Activated T-cell treated with anti-CD3 and anti-CD28 coated beads, Interleukin-2, amount 50 U/mL, for 48 hours (primary cell): ENCODE results near the gene PCDH9.

Experiments used
- DNase-seq, 2 experiments: peaks; one replicate each; pipeline ENCODE4 v3.0.0-alpha.2; 2020

Gene PCDH9

GRCh38 chr13:66492479-66492878 lies 737.7 kb downstream of the PCDH9 start:
- DNase-seq, result no peak

- no peak for DNase-seq
These were observed 738.9 kb downstream of the PCDH9 start for GRCh38 chr13:66491251-66491650.

GRCh38 chr13:66489586-66489985 lies 740.5 kb downstream of the PCDH9 start:
- DNase-seq, result no peak

DNA sequence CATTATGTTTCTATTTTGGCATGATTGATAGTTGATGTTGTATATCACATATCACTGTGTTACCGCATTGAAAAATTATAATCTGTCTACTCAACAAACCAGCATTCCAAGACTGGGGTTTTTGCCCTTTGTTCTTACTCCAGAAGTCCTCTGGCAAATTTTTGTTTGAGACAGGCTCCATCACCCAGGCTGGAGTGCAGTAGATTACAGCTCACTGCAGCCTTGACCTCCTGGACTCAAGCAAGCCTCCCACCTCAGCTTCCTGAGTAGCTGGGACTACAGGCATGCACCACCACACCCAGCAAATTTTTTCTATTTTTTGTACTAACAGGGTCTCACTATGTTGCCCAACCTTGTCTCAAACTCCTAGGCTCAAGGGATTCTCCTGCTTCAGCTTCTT lies 741.0 kb downstream of the PCDH9 start:
- DNase-seq, result no peak

- no peak for DNase-seq
These were observed 746.4 kb downstream of the PCDH9 start for GRCh38 chr13:66483712-66484111.

- no peak for DNase-seq
These were observed 747.3 kb downstream of the PCDH9 start for GRCh38 chr13:66482836-66483235.

GRCh38 chr13:66477816-66478215 lies 752.3 kb downstream of the PCDH9 start:
- no peak for DNase-seq

DNA sequence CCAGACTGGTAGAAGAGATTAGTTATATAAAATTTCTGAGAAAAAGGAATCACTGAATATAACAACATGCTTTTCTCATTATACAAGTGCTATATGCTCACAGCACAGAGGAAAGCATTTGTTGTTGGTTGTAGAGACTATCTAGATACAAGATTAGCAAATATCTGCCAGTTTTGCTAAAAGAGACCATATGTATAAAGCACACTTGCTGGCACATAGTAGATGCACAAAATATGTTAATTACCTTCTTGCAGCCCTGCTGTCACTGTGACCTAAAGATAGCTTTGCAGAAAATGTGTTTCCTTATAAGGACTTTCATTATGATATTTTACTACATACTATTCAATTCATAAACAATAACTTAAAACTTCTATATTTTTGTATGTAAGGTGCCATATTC lies 755.1 kb downstream of the PCDH9 start:
- no peak for DNase-seq

- no peak for DNase-seq
These were observed 760.4 kb downstream of the PCDH9 start for GRCh38 chr13:66469745-66470144.

DNA sequence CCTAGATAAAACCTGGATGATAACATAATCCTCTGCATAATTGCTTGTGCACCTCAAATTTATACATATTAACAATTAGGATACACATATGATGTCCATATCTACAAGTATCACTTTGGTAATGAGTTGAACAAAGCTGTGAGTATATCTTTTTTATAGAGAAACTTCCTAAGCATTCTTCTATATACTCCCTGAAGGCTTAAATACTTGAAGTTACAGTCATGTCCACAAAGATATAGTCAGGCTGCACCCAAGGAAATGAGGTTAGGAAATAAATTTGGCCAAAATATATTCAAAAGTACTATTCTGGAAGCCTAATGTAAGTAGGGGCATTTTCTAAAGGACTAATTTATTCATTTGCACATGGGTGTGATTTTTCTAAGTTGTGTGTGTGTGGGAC lies 761.5 kb downstream of the PCDH9 start:
- DNase-seq, result no peak

- DNase-seq, result no peak
These were observed 767.9 kb downstream of the PCDH9 start for GRCh38 chr13:66462187-66462586.

DNA sequence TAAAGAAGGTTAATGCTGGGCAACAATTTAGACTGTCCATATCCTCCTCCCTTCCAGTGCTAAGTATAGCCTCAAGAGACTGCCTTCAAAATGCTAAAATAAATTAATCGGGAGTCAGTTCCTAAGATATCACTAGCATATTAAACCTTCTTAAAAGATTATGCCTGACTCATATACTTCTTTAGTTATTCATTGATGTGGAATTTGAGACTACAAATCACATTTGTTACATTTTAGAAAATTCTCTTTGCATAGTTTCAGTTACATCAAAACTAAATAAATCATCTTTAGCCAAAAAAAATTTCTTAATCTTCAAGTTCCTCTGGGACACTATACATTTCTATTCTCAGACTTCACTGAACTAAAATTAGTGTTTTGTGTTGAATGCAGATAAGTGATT lies 769.1 kb downstream of the PCDH9 start:
- no peak for DNase-seq

GRCh38 chr13:66459634-66460033 lies 770.5 kb downstream of the PCDH9 start:
- no peak for DNase-seq

DNA sequence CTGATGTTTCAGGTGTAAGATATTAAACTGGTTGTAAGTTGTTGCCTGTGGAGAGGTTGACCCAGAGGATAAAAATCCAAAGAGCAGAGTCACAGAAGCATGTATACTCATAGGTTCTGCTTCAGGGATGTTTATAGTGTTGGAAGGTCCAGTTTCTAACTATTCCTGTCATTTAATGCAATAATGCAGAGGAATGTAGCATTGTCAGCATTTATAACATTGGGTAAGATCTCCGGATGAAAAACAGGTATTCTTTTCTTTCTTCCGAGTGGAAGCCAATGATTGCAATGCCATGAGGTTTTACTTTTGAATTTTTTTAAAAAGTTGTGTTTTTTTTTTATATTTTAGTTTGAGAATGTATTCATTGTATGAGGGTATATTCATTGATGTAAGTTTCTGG lies 771.0 kb downstream of the PCDH9 start:
- DNase-seq, result no peak

- no peak for DNase-seq
These were observed 783.7 kb downstream of the PCDH9 start for GRCh38 chr13:66446413-66446812.

GRCh38 chr13:66443926-66444325 lies 786.2 kb downstream of the PCDH9 start:
- DNase-seq, result no peak

- no peak for DNase-seq
These were observed 789.2 kb downstream of the PCDH9 start for GRCh38 chr13:66440938-66441337.

DNA sequence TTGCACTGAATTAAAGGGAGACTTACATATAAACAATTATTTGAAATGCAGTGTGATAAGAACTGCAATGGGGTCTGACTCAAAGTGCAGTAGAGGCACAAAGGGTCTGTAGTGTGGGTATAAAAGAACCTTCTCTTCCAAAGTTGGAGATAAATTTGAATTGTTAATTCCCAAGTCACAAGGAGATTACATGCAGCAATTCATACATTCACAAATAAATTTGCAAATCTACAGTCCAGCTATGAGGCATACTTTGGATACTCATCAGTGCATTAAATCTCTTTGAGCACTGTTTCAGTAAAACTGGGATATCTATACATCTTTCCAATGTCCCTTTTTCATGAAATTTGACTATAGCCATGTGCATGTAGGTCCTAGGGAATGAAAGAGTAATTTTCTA lies 799.4 kb downstream of the PCDH9 start:
- no peak for DNase-seq

- no peak for DNase-seq
These were observed 799.9 kb downstream of the PCDH9 start for GRCh38 chr13:66430269-66430668.

DNA sequence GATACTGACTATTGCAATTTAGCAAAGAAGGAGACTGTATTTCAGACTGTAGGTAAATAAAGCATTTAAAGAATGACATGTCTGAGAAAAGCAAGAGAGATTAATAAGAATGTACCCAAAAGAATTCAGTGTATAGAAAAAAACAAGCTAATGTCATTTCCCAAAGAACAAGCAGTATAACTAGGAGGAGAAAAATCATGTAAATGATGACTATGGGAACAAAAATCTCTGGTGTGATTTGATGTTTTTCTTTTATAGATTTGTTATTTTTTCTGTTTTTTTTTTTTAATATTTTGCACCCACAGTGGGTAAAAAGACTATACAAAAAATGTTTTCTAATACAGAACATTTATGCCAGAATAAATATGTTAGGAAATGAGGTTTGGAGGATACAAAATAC lies 801.0 kb downstream of the PCDH9 start:
- no peak for DNase-seq

DNA sequence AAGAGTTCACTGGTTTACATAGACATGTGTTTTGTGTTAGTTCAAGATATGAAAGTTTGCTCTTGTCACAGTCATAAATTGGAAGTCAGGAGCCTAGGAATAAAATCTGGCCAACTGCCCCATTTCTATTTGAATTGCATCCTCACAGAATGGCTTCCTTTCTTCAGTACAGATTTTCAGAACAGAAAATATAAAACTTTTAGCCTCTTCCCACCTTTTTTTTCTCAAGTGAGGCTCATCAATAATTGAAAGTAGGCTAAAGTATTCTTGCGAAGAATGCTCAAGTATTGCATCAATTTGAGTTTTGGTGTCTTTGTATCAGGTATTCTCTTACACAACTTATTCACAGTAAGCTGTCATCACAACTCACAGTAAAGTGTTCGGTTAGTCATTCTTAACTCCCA lies 802.7 kb downstream of the PCDH9 start:
- DNase-seq, result no peak

DNA sequence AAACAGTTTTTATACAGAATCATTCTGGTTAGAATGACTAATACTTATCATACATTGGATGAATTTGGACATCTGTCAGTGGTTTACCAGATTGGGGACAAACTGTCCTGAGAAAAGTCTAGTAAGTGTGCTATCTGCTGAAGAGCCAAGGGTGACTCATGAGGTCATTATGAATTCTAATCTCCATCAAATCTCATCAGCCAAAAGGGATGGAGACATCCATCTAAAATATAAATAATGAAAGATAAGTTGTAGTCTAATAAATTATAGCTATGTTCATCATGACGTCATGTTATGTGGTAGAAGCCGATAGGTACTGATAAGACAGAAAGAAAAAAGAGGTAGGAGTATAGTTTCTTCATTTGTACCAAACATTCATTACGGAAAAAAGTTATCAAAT lies 804.4 kb downstream of the PCDH9 start:
- no peak for DNase-seq

DNA sequence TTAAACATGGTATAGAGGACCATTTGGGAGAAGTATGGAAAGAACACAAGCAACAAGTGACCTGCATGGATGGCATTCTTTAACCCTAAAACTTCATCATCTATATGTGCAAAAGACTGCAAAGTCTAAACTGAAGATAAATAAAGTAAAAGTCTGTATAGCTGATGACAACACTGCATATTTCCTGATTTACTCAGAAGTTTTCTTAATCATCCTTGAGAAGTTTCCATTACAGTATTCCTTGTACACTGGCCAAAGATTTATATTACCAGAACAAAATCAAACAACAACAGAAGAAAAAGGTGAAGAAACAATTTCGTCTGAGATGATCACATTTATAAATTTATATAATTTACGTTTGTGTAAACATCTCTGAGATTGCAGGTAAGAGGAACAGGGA lies 805.7 kb downstream of the PCDH9 start:
- no peak for DNase-seq

DNA sequence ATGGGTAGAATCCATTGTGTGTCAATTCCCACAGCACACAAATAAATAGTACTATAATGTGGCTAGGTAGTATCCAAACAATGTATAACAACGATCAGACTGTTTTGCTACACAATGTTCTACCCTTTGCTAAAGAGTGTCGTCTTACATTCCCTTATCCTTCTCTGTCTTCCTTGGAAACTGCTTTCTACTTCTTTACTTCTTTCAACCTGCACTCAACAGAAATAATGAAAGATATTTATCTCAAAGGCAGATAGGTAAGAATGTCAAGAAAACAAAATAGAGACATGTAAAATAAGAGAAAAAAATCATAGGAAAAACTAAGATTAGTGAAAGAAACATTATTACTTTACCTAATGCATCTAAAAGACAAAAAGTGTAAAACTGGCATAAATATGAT lies 814.7 kb downstream of the PCDH9 start:
- no peak for DNase-seq

- no peak for DNase-seq
These were observed 815.9 kb downstream of the PCDH9 start for GRCh38 chr13:66414066-66414800.

- DNase-seq, result no peak
These were observed 819.8 kb downstream of the PCDH9 start for GRCh38 chr13:66410314-66410713.
